GM04504 (cell line): ENCODE measurements around the gene ACTN1.
"Not testable (repeated sequence)": the region's sequence is repeated elsewhere in the genome, so short reads cannot be mapped to it uniquely, and the experiment has no call there.

Experiments
- DNase-seq: peaks from one replicate; pipeline ENCODE4 v3.0.0-alpha.2; 2012; ENCODE audit warnings: low read depth

The ACTN1 gene

DNA sequence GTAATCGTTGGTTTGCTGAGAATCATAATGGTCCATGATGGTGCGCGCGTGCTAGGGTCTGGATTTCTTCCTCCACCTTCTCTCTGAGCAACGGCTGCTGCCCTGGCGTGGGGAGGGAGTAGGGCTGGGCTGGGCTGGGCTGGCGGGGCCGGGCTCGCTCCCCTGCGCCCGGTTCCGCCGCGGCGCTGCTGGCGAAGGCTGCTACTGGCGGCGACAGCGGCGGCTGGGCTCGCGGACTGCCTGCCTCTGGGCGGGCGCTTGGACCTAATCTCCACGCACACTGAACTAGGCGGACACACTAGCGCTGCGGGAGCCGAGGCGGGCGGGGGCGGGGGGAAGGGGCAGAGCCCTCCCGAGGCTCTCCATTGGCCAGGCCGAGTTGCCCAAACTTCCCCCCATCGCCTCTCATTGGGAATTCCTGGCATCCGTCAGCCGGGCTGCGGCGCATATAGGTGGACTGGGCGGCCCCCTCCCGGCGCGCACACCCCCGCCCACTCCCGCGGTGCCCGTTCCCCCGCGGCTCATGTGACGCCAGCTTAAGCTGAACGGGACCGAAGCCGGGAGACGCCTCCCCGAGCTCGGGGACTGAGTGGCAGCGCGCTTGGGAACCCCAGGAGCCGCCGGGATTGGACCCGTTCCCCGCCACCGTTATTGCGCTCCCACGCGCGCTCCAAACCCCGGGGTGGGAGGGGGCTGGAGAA, at the start of gene ACTN1:
Gene ACTN1 (minus strand): TSS at position 282 of the 701 bp plus-strand sequence. CDS start 246 bp downstream, at position 36.
- peak; percentile 97 for DNase-seq

DNA sequence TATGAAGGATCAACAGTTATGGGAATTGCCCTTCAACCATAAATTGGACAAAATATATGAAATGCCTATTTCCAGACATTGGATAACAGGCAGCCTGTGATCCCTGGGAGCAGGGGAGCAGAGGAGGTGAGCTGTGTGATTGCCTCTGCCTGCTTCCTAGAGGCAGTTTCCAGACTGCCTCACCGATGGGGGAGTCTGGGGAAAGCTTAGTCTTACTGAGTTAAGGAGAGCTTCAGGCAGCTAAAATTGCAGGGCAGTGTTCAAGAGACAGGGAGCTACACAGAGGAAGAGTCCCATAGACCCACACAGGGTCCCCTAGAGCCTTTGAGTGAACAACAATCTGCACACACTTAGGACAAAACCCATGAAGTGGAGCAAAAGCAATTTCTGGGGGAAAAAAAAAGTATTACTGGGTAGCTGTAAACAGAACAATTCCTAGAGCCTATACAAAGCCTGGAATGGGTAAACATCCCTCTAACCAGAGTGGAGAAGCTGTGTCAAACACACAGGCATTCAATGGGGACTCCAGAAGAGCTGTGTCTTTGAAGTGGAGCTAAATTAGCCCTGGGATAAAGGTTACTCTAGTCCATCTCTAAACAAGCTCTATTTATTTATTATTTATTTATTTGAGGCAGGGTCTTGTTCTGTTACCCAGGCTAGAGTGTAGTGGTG, 48.3 kb upstream of the ACTN1 start:
- no peak for DNase-seq

DNA sequence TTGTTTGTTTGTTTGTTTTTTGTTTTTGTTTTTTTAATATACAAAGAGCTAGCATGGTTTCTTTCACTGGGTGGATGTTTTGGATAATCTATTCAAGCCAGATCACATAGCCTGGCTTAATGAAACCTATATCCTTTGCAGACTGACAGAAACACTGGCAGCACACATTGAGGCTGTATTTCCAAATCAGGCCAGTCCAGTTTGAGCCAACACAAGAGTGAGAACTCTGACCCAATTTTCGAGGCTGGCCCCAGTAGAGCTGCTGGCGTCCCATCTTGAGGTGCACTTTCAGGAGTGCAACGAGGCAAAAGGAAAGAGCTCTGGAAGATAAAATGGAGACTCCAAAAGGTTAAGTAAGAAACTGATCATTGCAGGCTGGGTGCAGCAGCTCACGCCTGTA, 43.9 kb upstream of the ACTN1 start:
- DNase-seq, result no peak

DNA sequence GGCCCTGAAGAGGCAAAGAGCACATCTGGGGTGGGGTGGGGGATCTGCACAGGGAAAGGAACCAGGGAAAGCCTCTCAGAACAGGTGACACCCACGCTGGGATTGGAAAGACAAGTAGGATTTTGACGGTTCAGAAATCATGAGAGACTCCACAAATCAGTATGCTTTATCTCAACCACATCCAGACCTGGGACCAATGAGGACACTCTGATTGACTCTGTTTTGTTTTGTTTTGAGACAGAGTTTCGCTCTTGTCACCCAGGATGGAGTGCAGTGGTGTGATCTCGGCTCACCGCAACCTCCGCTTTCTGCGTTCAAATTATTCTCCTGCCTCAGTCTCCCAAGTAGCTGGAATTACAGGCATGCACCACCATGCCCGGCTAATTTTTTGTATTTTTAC, 43.0 kb upstream of the ACTN1 start:
- DNase-seq, result not testable (repeated sequence)

DNA sequence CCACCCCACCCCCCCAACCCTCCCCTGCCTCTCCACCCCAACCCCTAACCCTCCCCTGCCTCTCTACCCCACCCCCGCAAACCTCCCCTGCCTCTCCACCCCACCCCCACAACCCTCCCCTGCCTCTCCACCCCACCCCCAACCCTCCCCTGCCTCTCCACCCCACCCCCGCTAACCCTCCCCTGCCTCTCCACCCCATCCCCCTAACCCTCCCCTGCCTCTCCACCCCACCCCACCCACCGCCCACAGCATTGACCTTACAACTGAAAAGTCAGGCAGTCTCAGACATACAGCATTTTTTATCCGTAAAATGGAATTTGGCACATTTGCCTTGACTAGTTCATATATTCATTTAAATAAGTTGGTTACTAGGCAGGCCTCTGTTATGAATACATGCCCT, 38.6 kb upstream of the ACTN1 start:
- no peak for DNase-seq

DNA sequence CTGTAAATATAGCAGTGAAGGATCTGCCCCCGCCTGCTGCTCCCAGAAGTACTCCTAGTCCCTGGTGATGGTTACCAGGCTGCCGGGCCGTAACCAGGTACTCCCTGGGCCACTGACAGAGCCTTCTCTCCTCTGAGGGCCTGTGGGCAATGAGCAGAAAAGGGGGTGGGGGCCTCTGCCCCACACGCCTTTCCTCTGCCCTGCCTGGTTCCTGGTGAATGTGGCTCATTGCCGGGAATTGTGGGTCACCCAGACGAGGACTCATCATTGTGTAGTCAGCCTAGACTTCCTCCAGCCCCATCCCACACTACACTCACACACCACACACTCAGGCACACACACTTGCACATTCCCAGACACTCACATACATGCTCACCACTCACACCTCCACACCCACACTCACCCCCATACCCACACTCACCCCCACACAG, 35.7 kb upstream of the ACTN1 start:
- DNase-seq, result no peak

DNA sequence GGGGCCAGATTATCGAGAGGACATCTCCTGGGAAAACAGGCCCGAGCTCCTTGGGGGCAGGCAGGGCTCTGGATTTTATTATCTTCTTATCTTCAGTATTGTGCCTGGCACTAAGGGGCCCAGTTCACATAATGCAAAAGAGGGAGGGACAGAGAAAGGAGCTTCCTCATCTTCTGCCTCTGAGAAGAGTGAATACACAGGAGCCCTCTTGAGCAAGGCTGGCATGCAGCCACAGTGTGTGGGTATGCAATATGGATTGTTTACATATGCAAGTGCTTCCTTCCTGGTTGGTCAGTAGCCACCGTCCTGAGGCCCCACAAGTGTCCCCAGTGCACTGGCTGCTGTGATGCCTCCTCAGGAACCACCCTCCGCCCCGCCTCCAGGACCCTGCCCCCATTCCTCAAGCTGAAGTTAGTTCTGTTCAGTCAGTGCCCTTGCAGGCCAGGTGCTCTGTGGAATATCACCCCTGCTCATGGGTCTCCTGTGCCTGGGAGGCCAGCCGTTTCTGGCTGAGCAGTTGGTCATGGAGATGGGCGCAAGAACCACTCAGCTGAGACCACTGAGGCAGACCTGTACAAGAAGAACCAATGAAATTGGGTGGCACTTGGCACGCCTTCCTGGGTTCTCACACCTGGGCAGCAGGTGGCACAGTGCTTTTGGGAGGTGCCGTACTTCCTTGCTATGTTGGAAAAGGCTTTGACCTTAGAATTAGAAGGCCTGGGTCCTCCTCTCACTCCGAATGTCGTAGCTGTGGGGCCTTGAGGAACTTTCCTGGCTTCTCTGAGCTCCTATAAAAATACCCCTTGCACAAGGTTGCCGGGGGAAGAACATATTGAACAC, 35.1 kb upstream of the ACTN1 start:
- DNase-seq, result no peak

DNA sequence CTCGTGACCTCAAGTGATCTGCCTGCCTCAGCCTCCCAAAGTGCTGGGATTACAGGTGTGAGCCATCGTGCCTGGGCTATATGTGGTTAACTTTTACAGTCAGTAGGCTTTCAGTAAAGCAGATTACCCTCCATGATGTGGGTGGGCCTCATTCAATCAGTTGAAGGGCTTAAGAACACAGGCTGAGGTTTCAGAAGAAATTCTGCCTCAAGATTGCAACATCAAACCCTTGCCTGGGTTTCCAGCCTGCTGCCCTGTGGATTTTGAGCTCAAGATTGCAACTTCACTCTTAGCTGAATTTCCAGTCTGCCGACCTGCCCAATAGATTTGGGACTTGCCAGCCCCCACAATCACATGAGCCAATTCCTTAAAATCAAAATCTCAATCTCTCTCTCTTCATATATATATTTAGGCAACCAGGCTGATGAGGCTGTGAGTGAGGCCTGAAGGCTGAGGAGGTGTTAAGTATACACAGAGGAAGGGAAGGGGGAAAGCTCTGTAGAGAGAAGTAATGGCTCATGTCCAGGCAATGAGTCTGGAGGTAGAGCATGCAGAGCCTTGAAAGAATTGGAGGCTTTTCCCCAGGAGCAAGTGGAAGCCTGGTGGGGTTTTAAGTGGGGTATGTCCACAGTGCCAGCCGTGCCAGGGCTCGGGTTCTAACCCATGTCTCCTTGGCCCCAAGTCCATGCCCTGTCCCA, 33.3 kb upstream of the ACTN1 start:
- no peak for DNase-seq

DNA sequence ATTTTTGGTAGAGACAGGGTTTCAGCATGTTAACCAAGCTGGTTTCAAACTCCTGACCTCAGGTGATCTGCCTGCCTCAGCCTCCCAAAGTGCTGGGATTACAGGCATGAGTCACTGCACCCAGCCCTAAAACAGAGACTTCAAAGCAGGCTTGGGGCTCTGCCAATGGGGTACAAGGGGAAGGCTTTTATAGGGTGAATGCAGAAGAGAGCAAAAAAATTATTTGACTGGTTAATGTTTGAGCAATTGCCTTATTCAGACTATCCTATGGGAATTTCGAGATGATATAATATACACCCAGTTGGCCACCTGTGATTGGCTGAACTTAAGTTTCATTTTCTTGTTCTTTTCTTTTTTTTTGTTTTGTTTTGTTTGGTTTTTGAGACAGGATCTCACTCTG, 31.5 kb upstream of the ACTN1 start:
- no peak for DNase-seq

DNA sequence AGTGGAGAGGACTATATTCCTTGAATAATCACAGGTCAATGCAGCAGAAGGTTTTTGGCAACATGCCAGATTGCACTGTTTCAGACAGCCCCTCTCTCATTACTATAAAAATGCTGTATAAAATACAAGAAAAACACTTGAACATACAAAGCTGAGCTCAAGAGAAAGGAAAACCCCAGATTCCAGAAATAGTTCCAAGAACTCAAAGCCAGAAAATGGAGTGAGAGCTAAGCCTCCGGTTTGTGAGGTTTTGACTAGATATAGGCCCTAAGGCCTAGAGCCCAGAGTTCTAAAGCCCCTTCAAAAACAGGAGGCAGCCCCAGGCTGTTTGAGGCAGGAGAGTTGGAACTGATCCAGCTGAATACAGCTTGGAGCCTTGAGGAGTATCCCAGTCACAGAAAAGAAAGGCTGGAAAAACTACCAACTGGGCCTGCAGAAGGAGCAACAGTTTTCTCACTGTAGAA, 29.4 kb upstream of the ACTN1 start:
- no peak for DNase-seq

DNA sequence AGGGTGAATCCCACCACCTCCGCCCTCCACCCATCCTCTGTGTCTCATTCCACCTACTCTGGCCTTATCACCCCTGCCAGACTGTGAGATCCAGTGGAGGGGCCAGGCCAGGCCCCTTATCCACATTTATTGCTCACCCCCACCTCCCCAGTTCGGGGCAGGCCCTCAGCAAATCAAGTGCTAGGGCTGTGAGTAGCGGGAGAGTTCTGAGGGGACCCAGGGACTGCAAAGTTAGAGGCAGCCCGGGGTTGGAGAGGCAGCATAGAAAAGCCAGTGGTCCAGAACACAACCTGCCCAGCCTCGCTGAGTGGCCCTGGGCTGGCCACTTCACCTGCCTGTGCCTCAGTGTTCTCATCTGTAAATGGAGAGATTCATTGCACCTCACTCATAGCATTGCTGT, 27.2 kb upstream of the ACTN1 start:
- no peak for DNase-seq

DNA sequence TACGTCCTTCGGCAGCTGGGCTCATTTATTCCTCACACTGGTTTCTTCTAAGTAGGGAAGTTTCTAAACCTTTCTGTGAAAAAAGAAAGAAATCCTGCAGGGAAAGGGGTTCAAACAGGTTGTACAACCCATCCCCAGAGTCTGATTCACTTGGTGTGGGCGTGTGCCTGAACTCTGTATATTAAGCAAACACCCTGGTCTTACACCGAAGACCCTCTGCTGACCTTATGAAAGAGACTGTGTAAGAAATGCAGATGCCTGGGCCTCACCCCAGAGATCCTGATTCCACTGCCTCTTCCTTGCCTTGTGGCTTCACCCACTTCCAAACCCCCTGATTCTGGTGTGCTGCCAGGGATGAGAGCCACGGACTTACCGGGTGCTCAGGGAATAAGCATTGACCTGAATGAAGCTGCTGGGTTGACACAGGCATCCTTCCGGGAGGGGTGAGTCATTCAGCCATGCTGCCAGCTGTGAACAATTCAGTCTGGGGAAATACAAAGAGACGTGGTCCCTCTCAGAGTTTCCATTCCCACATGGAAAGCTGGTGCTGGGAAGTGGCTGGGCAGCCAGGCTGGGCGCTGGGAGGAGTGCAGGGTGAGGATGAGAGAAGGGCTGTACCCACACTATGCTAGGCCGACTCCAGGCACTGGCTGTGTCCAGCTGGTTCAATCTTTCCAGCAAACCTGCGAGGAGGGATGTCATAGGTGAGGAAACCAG, 26.5 kb upstream of the ACTN1 start:
- peak; percentile 82 for DNase-seq

DNA sequence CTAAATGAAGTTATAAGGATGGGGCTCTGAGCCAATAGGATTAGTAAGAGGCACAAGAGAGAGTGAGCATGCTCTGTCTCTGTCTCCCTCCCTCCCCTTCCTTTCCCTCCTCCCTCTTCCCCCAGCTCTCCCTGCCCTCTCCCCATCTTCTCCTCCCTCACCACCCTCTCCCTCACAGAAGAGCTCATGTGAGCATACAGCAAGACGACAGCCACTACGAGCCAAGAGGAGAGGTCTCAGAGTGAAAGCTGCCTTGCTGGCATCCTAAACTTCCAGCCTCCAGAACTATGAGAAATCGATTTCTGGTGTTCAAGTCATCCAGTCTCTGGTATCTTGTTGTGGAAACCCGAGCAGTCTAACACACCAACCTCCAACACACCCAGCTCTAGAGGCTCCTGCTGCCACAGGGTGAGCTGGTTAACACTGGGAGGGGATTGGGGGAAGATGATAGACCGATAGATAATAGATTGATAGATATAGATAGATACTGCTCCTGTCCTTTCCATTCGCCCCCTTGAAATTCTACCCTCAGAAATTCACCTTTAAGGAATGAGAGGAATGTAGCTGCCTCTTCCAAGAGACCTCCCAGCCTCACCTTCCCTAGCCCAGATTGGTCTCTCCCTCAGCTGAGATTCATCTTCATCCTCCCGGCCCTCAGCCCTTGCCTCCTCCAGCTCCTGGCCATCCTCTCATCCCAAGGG, 25.8 kb upstream of the ACTN1 start:
- no peak for DNase-seq

DNA sequence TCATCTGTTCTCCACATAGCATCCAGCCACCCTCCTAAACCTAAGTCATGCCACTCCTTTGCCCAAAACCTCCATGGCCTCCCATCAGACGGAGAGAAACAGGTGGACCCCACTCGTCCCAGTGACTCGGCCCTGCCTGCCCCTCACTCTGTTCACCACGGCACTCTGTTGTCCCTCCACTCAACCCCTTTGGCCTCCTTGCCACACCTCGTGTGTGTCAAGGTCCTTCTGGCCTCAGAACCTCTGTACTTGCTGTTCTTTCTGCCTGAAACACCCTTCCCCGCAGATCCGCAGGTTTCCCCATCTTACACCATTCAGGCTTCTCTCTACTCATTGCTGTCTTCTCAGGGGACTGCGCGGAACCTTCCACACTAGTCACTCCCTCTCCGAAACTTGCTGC, 24.5 kb upstream of the ACTN1 start:
- no peak for DNase-seq

DNA sequence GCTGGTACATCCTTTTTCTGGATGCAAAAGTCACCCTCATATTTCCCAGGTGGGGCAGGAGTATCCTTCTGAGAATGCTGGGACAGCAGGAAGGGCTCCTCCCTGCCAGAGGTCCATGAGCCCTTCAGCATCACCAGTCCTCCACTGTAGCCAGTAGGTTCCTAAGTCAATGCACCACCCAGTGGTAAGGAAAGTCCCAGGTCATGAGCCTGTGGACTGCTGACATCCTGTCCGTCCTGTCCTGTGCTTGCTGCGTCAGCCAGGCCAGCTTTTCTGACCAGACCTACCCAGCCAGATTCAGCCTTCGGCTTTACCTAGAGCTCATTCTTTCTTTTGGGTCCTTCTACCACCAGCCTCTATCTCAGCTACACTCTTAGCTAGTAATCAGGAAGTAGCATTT, 23.0 kb upstream of the ACTN1 start:
- no peak for DNase-seq

DNA sequence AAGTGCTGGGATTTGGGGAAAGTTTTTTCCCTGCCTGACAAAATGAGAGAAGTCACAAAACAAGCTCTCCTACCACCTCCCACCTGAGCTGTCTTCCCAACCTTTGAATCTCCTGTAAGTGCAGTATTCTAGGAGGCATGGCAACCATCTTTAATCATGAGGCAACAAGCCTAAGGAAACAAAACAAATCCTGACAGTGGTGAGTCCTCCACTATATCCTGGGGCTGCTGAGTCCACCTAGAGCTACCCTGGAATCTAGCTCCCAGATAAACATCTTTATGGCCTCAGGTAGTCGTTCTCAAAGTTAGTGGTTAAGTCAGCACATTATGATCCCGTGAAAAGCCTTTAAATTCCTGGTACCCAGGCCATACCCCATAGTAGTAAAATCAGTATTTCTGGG, 22.3 kb upstream of the ACTN1 start:
- DNase-seq, result no peak

DNA sequence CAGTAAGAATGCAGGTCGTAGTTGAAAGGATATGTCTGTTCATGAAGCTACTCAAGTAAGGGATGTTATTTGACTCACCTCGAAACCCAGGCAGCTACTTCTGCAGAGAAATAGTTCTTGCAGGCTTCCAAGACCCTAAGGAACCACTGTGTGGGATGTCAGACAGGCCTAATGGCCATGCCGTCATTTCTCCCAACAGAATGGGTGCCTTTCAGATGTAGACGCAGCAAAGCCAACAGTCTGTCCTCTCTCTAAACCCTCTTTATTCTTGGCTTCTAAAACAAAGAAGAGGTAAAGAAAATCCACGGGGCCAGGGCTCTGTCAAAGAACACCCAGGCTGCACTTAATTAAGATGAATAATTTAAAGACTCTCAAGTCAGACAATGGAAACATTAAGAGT, 19.0 kb upstream of the ACTN1 start:
- no peak for DNase-seq

DNA sequence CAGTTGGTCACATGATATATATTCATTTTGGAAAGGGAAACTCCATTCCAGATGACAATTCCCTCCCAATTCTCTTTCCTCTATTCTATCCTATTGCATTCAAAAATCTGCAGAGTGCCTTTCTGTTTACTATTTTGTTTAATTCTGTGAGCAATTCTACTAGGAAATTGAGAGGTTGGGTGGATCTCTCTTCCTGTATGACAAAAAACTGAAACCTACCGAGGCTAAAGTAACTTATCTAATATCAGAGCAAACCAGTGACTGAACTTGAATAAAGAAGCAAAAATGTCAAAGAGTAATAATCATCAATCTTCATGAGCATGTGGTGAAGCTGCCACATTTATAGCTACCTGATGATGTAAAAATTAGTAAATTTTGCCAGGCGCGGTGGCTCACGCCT, 16.6 kb upstream of the ACTN1 start:
- no peak for DNase-seq

DNA sequence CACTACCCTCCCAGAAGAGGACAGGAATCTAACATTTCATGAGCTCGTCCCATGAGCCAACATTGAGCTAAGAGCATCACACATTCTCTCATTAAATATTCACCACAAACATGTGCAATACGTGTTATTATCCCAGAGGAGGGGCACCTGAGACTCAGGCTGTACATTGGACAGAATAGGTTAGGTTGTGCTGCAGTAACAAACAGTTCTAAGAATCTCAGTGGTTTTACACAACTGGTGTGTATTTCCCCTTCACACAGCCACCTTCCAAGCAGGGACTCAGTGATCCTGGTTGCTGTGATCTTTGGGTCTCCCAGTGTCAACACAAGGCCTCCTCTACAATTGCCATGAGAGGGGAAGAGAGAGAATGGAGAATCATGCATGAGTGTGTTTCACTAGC, 15.0 kb upstream of the ACTN1 start:
- no peak for DNase-seq

DNA sequence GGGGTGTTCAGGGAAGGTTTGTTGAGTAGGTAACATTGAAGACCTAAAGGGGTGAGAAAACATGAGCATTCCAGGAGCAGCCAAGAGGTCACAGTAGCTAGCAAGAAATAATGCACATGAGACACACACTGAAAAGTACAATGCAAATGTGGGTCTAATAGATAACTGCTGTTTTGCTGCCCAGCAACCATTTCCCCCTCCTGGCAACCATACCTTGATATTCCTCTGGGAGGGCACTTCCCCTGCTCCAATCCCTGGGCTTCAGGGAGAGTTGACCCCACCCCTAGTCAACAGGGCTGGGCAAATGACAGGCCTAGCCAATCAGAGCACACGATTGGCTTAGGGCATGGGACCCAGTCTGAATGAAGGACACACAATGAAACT, 8.5 kb upstream of the ACTN1 start:
- DNase-seq, result no peak
